ENCODE measurements around the gene NUCB2.

The NUCB2 gene

GRCh38 chr11:17333799-17334586 is 57.5 kb downstream of the NUCB2 start:
- DNase-seq = no peak

GRCh38 chr11:17343257-17343656 is 66.7 kb downstream of the NUCB2 start:
- no peak for DNase-seq

DNA sequence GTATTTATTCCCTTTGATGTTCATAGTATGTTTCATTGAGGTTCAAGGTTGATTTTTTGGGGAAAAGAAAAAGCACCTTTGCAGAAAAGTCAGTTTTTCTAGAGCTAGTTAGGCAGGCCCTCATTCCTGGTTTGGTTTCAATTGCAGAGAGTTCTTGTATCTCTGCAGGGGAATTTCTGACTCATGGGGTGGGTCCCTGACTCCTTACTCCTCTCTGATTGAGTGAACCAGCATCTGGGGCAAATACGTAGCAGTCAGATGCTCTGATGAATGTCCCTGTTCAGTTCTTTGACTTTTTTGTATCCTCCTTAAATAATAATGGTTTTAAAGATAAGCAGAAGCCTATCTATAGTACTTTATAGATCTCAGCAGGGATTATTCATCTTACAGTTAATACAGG is 67.4 kb downstream of the NUCB2 start:
- DNase-seq = no peak

DNA sequence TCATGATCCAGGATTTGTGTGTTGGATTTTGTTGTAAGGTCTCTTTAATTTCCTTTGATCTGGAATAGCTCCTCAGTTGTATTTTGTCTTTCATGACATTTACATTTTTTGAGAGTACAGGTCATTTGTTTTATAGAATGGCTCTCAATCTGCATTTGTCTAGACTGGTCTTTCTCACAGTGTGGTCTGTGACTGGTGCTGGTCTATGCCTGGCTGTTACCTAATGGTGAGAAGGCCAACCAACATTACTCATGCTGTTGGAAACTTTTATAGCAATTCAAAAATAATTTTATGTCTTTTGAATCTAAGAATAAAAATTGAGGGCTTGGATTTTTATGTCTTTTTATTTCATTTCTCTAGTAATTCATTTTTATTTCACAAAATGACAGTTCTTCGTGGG is 71.1 kb downstream of the NUCB2 start:
- DNase-seq = no peak

GRCh38 chr11:17350455-17351171 is 74.1 kb downstream of the NUCB2 start:
- DNase-seq = peak in 1 of 14 donors; percentile 13

- DNase-seq = no peak
Measured at GRCh38 chr11:17351172-17351509, 74.6 kb downstream of the NUCB2 start.

DNA sequence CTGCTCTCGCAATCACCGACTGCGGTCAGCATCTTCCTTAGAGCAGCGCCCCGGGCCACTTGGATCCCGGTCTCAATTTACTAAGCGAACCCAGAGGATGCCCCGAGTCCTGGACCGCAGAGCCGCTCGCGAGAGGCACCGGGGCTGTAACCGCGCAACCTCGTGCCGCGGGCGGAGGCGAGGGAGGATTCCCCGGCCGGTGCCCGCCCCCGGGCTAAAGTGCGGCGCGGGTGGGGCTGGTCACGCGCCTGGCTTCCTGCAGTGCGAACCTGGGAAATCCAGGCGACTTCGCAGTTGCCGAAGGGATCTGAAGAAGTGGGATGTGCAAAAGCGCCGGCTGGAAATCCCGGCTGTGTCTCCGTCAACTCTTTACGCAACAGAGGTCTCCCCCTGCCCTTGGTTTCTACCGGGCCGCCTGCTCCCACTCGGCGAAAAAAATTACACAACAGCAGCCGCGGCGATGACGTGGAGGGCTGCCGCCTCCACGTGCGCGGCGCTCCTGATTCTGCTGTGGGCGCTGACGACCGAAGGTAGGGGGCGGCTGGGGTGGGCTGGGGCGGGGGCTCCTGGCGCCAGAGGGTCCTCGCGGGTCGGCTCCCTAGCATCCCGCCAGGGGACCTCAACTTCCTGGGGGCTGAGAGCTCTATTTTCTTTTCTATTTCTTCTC is 75.1 kb downstream of the NUCB2 start, which contains the start of gene NCR3LG1:
Gene NCR3LG1, plus strand, starts transcription at position 291 of the 667 bp plus-strand sequence. Its CDS starts 170 bp downstream, at position 461.
- DNase-seq = peak in 8 of 14 donors; percentile 2 to 66 (median 28)

- peak in 12 of 14 donors; percentile 28 to 87 (median 41) for DNase-seq
Measured at GRCh38 chr11:17352950-17353820, 76.6 kb downstream of the NUCB2 start.

GRCh38 chr11:17353821-17354600 is 77.5 kb downstream of the NUCB2 start:
- peak in 1 of 14 donors; percentile 45 for DNase-seq

- DNase-seq = peak in 5 of 14 donors; percentile 2 to 80 (median 7)
Measured at GRCh38 chr11:17354601-17354991, 78.1 kb downstream of the NUCB2 start.

GRCh38 chr11:17366495-17366894 is 90.0 kb downstream of the NUCB2 start:
- no peak for DNase-seq

DNA sequence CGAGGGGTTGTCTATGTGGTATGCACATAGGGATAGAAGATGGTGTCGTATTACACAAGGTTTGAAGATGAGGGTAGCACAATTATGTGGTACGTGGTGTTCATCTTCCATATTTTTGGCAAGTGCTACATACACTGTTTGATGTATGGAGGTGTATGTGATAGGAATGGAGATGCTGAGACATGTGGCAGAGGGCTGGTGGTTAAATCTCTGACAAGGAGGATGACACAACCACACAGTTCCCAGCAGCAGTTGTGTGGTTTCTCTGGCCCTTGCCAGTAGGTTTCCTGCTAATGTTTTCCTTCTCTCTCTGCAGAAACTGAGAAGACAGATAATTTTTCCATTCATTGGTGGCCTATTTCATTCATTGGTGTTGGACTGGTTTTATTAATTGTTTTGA is 92.0 kb downstream of the NUCB2 start:
- DNase-seq = no peak

DNA sequence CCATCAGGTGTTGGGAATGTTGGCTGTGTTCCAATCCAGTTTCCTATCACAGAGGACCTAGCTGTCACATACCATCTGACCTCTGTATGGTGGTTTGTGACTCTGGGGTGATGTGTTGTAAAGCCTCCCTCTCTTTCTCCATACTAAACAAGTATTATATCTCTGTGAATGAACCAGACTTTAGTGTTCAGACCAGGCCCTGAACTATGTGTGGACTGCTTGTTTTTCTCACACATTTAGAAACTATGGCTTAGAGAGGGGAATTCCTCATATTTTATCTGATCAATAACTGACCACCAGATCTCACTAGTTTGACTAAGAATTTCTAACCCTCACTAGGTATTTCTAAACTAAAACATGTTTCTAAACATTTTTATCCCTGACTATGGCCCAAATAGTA is 92.6 kb downstream of the NUCB2 start:
- DNase-seq = no peak

DNA sequence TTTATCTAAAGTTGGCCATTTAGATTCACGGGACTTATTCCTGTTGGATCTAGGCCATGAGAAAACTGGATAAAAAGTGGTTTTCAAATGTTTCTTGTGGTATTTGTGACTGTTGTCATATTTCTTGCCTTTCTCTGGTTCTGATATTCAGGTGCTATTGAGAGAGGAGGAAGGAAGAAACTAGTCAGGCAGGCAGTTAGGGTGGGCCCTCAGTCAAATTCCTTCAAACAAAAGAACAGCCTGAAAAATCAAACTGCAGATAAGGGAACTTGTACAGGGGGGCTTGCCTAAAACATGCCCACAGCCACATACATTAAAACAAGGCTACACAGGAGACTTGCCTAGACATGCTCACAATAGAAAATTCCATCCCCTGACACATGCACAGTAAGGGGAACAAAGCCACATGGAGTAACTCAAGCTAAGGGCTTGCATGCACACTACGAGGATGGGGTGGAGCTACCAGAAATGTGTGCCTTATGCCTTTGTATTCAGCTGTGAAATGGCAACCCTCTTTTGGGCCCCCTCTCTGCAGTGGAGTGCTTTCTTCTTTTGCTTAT is 93.2 kb downstream of the NUCB2 start:
- no peak for DNase-seq

DNA sequence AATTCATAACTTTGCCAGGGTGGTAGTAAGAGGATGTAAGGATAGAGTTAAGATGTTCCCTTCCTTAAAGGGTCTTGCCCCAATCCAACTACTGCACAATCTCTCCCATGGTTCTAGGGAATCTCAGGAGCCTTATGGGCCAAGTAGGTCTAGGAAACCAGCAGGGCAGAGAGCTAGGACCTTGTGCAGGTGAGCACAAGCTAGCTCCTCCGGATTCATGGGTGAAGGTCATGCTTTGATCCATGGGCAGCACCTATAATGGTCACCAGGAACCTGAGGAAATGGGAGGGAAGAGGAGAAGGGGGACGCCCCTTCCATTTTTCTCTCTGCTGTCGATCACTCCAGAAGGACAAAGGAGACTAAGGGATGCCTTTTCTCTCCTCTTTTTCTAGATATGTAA is 95.1 kb downstream of the NUCB2 start:
- no peak for DNase-seq

DNA sequence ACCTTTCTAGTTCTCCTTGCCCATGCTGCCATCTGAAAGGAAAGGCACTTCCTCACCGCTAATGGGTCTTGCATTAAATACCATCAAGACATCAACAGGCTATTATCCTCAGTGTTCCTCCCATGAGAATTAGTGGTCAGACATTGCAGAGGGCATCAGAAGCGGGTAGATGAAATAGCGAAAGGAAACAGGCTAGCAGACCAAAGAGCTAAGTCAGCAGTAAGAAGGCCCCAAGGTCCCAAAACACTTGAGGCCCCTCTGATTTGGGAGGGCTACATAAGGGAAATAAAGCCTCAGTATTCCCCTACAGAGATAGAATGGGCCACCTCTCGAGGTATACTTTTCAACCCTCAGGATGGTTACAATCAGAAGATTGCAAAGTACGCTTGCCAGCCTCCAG is 99.0 kb downstream of the NUCB2 start:
- no peak for DNase-seq

DNA sequence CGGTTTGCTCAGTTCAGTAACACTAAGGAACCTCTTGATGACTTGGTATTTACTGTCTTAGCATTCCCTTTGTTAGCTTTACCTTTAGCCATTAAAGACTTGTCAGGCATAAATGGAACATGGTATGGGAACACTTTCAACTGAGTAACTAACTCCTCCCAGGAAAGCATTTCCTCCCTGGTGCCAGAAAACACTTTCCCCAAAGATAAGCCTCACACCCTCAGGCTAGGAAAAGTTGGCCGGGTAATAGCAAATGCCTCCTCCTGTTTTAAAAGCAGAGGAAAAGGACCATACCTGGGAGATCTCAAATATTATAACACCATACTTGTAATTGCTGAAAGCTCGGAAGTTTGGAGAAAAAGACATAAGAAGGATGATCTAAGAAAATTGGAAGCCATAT is 100.0 kb downstream of the NUCB2 start:
- no peak for DNase-seq

GRCh38 chr11:17378655-17379054 is 102.1 kb downstream of the NUCB2 start:
- no peak for DNase-seq

- no peak for DNase-seq
Measured at GRCh38 chr11:17379383-17380180, 103.0 kb downstream of the NUCB2 start.

- peak in 1 of 14 donors; percentile 66 for DNase-seq
Measured at GRCh38 chr11:17381156-17381555, 104.6 kb downstream of the NUCB2 start.
